Measurements from ENCODE around the gene PYY. TPM values are rescaled to one million over a fixed set of nuclear protein-coding genes. Genes with fewer than 3 reads are reported as not detected.

PYY gene
- total and polyA plus RNA-seq, 7 donors = 3.2 to 185 (median 47.8) TPM; not detected in 3

DNA sequence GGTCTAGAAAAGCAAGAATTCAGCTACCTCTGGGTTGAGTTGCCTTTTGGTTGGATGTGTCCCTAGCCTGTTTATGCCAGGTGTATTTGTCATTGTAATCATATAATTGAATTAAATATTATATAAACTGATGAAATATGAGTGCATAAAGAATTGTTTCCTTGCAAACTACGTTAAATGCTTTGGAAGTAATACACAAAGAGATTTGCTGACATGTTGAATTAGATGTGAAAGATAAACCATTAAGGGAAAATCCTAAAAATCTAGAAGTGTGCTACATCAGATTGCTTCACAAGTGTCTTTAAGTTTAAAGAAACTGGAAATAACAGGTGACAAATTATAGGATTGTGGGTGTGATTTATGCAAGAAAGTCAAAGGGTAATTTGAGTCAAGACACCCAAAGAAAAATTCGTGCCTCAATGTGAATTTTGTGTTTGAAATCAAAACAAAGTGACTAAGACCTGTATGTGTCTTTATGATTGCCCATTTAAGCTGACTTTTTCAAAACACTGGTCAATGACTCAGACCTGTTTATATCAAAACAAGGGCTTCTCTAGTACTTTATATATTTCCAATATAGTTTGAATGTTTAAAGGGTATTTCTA, 5.1 kb upstream of the PYY start:
- Histone ChIP-seq H3K4me1 (no peaks in the 10 kb centered on the region), H3K36me3 (no peaks in the 10 kb centered on the region), H3K4me3 (no peak overlapping the region), H3K27me3 (peaks cover 4 to 21% (median 13%) of the 10 kb centered on the region in 3 donors), H3K27ac (no peak overlapping the region), H3K9me3 (no peaks in the 10 kb centered on the region)
- DNase-seq = no peak
- 53 to 62% methylated on average over 2 of the region's 2 CpGs for WGBS, 2 donors
- TF ChIP-seq EP300 (IDR thresholded peaks at IDR 0.05) (no peak), POLR2A (IDR thresholded peaks at IDR 0.05) (no peak), POLR2AphosphoS5 (IDR thresholded peaks at IDR 0.05) (no peak)
- TF ChIP-seq, protein P1, sequence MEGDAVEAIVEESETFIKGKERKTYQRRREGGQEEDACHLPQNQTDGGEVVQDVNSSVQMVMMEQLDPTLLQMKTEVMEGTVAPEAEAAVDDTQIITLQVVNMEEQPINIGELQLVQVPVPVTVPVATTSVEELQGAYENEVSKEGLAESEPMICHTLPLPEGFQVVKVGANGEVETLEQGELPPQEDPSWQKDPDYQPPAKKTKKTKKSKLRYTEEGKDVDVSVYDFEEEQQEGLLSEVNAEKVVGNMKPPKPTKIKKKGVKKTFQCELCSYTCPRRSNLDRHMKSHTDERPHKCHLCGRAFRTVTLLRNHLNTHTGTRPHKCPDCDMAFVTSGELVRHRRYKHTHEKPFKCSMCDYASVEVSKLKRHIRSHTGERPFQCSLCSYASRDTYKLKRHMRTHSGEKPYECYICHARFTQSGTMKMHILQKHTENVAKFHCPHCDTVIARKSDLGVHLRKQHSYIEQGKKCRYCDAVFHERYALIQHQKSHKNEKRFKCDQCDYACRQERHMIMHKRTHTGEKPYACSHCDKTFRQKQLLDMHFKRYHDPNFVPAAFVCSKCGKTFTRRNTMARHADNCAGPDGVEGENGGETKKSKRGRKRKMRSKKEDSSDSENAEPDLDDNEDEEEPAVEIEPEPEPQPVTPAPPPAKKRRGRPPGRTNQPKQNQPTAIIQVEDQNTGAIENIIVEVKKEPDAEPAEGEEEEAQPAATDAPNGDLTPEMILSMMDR (IDR thresholded peaks at IDR 0.05) = no peak
- intact Hi-C loops (cut with DNase I) = no loop called here

DNA sequence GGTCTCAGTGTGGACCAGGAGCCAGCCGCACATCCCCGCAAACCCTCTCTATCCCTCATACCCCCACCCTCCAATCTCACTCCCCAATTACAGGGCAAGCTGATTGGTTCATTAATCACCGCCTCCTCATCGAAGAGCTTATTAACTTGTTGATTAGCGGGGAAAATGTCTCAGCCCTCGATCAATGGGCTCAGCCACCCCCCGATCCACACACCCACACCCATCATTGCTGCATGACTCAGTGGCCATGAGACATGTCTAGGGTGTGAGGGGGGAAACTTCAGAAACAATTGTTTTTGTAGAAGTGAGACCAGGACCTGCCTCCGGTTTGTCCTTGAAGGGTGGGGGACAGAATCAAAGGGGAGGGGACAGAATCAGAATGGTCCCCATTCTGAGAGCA, 2.5 kb upstream of the PYY start:
- DNase-seq = no peak
- Histone ChIP-seq H3K36me3 (no peaks in the 10 kb centered on the region), H3K27ac (no peak overlapping the region), H3K27me3 (peaks cover 18 to 41% (median 39%) of the 10 kb centered on the region in 3 donors), H3K9me3 (no peaks in the 10 kb centered on the region), H3K4me1 (peaks cover 0 to 13% (median 10%) of the 10 kb centered on the region in 4 donors), H3K4me3 (no peak overlapping the region)
- 79 to 87% methylated on average over 8 of the region's 8 CpGs for WGBS, 2 donors
- TF ChIP-seq POLR2A (IDR thresholded peaks at IDR 0.05) (no peak), POLR2AphosphoS5 (IDR thresholded peaks at IDR 0.05) (no peak), EP300 (IDR thresholded peaks at IDR 0.05) (no peak)
- TF ChIP-seq, protein P1 (IDR thresholded peaks at IDR 0.05) = no peak
- intact Hi-C loops (cut with DNase I) = no loop called here

DNA sequence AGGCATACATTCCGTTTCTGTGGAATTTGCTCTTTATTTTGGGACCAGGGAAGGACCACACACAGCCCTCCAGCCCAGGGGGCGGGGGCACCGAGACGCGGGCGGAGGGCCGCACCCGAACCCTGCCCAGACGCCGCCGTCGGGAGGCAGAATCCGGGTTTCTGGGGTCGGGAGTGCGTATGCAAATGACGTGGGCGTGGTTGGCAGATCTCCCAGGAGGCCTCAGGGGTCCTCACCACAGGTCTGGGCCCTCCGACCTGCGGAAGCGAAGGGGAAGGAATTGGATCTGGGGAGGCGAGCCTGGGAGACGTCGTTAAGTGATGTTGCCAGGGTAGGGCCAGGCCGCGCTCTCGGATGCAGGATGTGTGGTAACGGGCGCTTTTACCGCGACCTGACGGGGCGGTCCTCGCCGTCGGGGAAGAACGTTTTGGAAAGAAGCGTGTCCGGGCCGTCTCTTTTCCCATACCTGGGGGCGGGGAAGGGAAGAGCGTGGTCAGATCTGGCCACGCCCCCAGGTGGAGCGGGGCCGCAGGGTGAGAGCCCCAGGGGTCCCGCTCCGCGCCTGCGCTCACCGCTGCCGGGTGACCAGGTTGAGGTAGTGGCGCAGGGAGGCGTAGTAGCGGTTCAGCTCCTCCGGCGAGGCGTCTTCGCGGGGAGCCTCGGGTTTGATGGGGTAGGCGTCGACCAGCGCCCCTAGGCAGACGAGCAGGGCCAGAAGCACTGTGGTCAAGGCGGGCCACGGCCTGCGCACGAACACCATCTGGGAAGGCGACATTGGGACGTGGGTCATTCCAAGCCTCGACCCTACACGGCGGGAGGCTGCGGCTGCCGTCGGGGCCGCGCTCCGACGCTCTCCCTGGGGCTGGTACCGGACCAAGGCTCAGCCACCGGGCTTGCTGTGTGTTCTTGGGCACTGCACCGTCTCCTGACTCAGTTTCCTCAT, 745 bp downstream of the PYY start:
- Histone ChIP-seq H3K4me1 (peaks cover 0 to 13% (median 10%) of the 10 kb centered on the region in 4 donors), H3K9me3 (no peaks in the 10 kb centered on the region), H3K4me3 (no peak overlapping the region), H3K27ac (no peak overlapping the region), H3K36me3 (no peaks in the 10 kb centered on the region), H3K27me3 (peaks cover 25 to 68% (median 55%) of the 10 kb centered on the region in 3 donors)
- WGBS, 2 donors = 9 to 17% methylated on average over 82 of the region's 82 CpGs
- TF ChIP-seq, protein P1 (IDR thresholded peaks at IDR 0.05) = no peak
- no peak for TF ChIP-seq POLR2AphosphoS5 (IDR thresholded peaks at IDR 0.05)
- no peak for TF ChIP-seq EP300 (IDR thresholded peaks at IDR 0.05)
- TF ChIP-seq POLR2A (IDR thresholded peaks at IDR 0.05) = no peak
- intact Hi-C loops (cut with DNase I) = no loop called here
- no peak for DNase-seq

DNA sequence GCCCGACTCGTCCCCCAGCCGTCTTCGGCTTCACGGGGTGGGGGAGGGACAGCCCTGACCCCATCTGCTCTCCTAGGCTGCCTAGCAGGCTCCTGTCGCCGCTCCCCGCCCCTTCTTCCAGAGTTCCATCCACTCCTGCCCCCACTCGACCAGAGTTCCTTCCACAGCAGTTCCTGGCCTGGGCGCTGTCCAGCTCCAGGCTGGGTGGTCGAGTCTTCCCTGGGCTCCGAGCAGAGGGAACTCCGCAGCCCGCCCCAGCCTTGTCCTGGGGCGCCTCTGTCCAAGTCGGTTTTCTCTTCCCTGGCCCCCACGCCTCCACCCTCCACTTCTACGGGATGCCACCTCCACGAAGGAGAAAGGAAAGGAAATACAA, 1.4 kb downstream of the PYY start:
- no peaks in the 10 kb centered on the region for H3K36me3 ChIP-seq
- H3K9me3 ChIP-seq = no peaks in the 10 kb centered on the region
- H3K4me1 ChIP-seq = peaks cover 0 to 13% (median 10%) of the 10 kb centered on the region in 4 donors
- 10 to 41% methylated on average over 19 of the region's 19 CpGs for WGBS, 2 donors
- no peak overlapping the region for H3K4me3 ChIP-seq
- TF ChIP-seq POLR2AphosphoS5 (IDR thresholded peaks at IDR 0.05) = no peak
- TF ChIP-seq POLR2A (IDR thresholded peaks at IDR 0.05) = no peak
- TF ChIP-seq, protein P1 (IDR thresholded peaks at IDR 0.05) = no peak
- TF ChIP-seq EP300 (IDR thresholded peaks at IDR 0.05) = no peak
- H3K27me3 ChIP-seq = peaks cover 25 to 74% (median 55%) of the 10 kb centered on the region in 3 donors
- no peak for DNase-seq
- intact Hi-C loops (cut with DNase I) = no loop called here
- H3K27ac ChIP-seq = no peak overlapping the region
